Motor neuron (in vitro differentiated cells): ENCODE data around the gene SOHLH1. TPM values are rescaled to one million over a fixed set of nuclear protein-coding genes. Genes with fewer than 3 reads are reported as not detected.

ENCODE experiments used
- ATAC-seq, 8 experiments: fragments of 200-7000 bp; cut with Tn5 transposase; replicated peaks in 6 of 8; 2 replicates each; pipeline ENCODE4 v1.8.0; 2021; ENCODE audit warnings: mild to moderate bottlenecking in 8 of 8, moderate library complexity in 8 of 8
- H3K27ac ChIP-seq, 2 donors: fragments of 250-450 bp; sonication (Bioruptor Pico); 2 replicates each; pipeline ENCODE4 v1.9.0; 2021; ENCODE audit warnings: antibody characterized with exemption in 2 of 2, mild to moderate bottlenecking in 2 of 2, moderate library complexity in 1 of 2
- H3K4me1 ChIP-seq, 2 donors: fragments of 250-450 bp; sonication (Bioruptor Pico); replicated peaks in 1 of 2; 2 replicates each; pipeline ENCODE4 v1.6.1; 2021; ENCODE audit warnings: antibody characterized with exemption in 2 of 2, mild to moderate bottlenecking in 2 of 2, moderate library complexity in 1 of 2
- H3K4me3 ChIP-seq, 5 donors: fragments of 250-450 bp; sonication (Bioruptor Pico); 2 replicates each; pipeline ENCODE4 v1.9.0; 2021; ENCODE audit warnings: antibody characterized with exemption in 5 of 5, mild to moderate bottlenecking in 5 of 5, moderate library complexity in 4 of 5
- WGBS, 10 experiments: fragments of 450-650 bp; shearing (Covaris generic); methylation state at CpG; one replicate each; pipeline ENCODE4 v1.0.0; 2022; 5-methylcytosine and 5-hydroxymethylcytosine counted together
- in situ Hi-C, 9 experiments: fragments of 400-800 bp; cut with MboI; loops; one replicate each; pipeline ENCODE4 v1.15.0; 2021; ENCODE audit warnings: low sequenced_read_pairs in 9 of 9, low pct_unique_long_range_greater_than_20kb in 2 of 9; ENCODE audit not compliant: unreplicated experiment in 9 of 9
- total RNA-seq, 8 experiments: library from RNA; unstranded; fragments of 300-600 nt; gene quantifications; 2 replicates each; pipeline versions ENCODE4 v1.2.3 to v1.2.4, GENCODE V29; 2022

Gene SOHLH1
- total RNA-seq, 8 experiments from 2014 or later: 0.14 to 0.15 TPM; not detected in 6

DNA sequence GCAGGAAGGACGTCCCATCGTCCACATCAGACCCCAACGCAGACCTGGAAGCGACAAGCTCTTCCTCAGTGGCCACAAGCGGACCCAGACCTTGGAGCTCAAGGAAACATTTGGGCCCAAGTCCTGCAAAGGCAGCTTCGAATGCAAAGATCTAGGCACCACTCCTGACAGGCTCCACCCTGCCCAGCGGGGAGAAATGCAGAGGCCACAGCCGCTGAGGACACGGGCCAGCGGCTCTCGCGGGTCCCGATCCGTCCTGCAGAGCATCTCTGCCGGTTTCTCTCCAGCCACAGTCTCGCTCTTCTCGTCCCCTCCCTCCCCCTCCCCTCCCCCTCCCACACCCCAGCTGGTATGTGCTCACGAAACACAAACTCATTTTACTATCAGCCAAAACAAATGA, 4.9 kb downstream of the SOHLH1 start:
- Histone ChIP-seq H3K4me1 (peaks cover 0 to 2% of the 10 kb centered on the region in 2 donors), H3K27ac (no peak overlapping the region), H3K4me3 (no peak overlapping the region)
- 30 to 70% methylated on average over 2 to 7 of the region's 18 CpGs; no CpG with 5 or more reads in 8 of the 10 experiments for WGBS, 10 experiments
- peak in 2 of 8 experiments; percentile 33 to 71 for ATAC-seq
- in situ Hi-C loops: no loop called here

- Histone ChIP-seq H3K4me3 (no peak overlapping the region), H3K4me1 (peaks cover 0 to 2% of the 10 kb centered on the region in 2 donors), H3K27ac (no peak overlapping the region)
- no peak for ATAC-seq
- in situ Hi-C loops: no loop called here
- 13 to 80% methylated on average over 3 to 6 of the region's 11 CpGs; no CpG with 5 or more reads in 8 of the 10 experiments for WGBS, 10 experiments
These were observed 5.5 kb downstream of the SOHLH1 start for GRCh38 chr9:135693771-135694170.

DNA sequence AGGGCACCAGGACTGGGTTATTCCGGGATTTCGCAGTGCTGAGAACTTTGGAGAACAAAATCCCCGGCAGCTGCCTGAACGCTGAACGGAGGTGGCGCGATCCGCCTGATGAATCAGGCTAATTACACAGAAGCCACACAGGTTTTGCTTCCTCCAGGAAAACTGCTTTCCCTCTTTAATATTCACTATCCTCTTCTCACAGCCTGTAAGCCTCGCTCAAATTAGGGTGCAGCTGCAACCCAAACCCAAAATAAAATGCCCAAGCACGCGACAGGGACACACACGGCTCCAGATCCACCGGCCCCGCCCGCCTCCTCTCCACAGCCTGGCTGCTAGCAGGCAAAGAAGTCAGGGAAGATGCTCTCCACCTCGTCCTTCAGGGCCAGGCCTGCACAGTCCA, 6.0 kb downstream of the SOHLH1 start:
- 10 to 80% (median 49%) methylated on average over 2 to 9 of the region's 16 CpGs; no CpG with 5 or more reads in 5 of the 10 experiments for WGBS, 10 experiments
- in situ Hi-C loops: no loop called here
- Histone ChIP-seq H3K4me3 (no peak overlapping the region), H3K4me1 (peaks cover 0 to 2% of the 10 kb centered on the region in 2 donors), H3K27ac (no peak overlapping the region)
- ATAC-seq: no peak

- WGBS, 10 experiments: 40 to 100% (median 90%) methylated on average over 1 to 2 of the region's 11 CpGs; no CpG with 5 or more reads in 7 of the 10 experiments
- peak in 4 of 8 experiments; percentile 9 to 31 (median 18) for ATAC-seq
- H3K4me1 ChIP-seq: peaks cover 0 to 2% of the 10 kb centered on the region in 2 donors
These were observed 6.9 kb downstream of the SOHLH1 start for GRCh38 chr9:135692410-135692809.

DNA sequence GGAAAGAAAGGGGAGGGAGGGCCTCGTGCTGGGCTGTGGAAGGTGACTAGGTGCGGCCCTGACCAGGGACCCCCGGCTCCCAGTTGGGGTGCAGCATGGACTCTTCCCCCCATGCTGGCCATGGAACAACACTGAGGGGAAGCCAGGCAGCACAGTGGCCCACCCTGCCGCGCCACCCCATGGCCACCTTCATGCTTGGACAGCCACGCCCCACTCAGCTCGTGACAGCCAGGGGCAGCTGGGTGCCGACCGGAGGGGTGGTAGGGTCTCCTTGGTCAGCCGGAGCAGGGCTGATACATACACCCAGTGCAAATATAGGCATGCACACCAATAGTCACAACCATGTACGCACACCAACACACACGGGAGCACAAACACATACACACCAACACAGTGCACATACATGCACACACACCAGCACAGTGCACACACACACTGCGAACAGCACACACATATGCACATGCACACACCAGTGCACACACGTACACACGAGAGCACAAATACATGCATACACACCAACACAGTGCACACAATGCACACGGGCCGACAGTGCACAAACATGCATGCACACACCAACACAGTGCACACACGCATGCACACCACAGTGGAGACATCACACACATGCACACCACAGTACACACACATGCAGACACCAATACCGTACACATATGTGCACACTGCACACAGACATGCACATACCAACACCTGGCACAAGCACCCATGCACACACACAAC, 8.3 kb downstream of the SOHLH1 start:
- ATAC-seq: no peak

More at GRCh38 chr9:135692410-135692809, 6.9 kb downstream of the SOHLH1 start:
- Histone ChIP-seq H3K27ac (no peak overlapping the region), H3K4me3 (no peak overlapping the region)
- in situ Hi-C loops: no loop called here

DNA sequence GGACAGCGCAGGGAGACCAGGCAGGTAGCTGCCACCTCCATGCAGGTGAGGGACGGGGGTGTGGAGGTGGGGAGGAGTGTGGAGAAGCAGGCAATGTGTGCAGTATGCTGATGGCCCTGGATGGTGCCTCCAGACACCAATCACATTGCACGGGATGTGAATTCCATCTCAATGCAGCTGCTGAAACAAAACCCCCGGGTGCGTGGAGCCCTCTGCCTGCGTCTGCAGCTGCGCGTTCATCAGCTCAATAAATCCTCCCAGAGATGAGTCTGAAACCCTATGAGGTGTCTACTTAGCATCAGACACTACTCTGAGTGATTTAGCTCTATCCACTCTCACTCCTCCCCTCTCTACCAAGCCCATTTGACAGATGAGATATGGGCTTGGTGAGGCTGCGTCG, 10.3 kb downstream of the SOHLH1 start:
- WGBS, 10 experiments: 12 to 100% (median 80%) methylated on average over 1 to 5 of the region's 10 CpGs; no CpG with 5 or more reads in 4 of the 10 experiments

More for the DNA sequence above, 8.3 kb downstream of the SOHLH1 start:
- in situ Hi-C loops: no loop called here
- 0 to 84% (median 79%) methylated on average over 1 to 11 of the region's 19 CpGs; no CpG with 5 or more reads in 5 of the 10 experiments for WGBS, 10 experiments
- H3K4me3 ChIP-seq: no peak overlapping the region
- H3K4me1 ChIP-seq: peaks cover 0 to 2% of the 10 kb centered on the region in 2 donors
- H3K27ac ChIP-seq: no peak overlapping the region

DNA sequence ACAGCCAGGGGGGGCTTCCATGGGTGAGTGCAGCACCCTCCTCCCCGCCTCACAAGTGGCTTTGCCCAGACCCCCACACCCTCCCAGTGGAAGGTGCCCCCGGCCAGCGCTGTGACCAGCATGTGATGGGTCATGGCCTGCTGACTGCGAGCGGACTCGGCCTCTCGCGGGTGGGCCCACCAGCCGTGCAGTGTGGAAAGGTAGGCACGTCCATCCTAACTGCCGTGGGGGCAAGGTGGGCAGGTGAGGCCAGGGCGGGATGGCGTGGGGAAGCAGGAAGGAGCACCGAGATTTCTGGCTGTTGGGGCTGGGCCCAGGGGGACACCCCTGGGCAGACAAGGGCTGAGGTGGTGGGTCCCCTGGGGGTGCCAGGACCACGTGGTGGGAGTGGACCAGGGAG, 12.1 kb downstream of the SOHLH1 start:
- peaks cover 0 to 2% of the 10 kb centered on the region in 2 donors for H3K4me1 ChIP-seq
- no peak overlapping the region for H3K4me3 ChIP-seq
- in situ Hi-C loops: no loop called here
- no peak overlapping the region for H3K27ac ChIP-seq
- no peak for ATAC-seq
- 20% methylated on average over 1 of the region's 15 CpGs; no CpG with 5 or more reads in 9 of the 10 experiments for WGBS, 10 experiments

More for the DNA sequence above, 10.3 kb downstream of the SOHLH1 start:
- in situ Hi-C loops: no loop called here
- Histone ChIP-seq H3K4me3 (no peak overlapping the region), H3K4me1 (peaks cover 0 to 2% of the 10 kb centered on the region in 2 donors), H3K27ac (no peak overlapping the region)
- peak in 1 of 8 experiments; percentile 32 for ATAC-seq

GRCh38 chr9:135684691-135685090, 14.6 kb downstream of the SOHLH1 start:
- in situ Hi-C loops: no loop called here
- Histone ChIP-seq H3K4me3 (no peak overlapping the region), H3K4me1 (no peaks in the 10 kb centered on the region), H3K27ac (no peak overlapping the region)
- ATAC-seq: no peak
- WGBS, 10 experiments: 60 to 100% methylated on average over 2 to 4 of the region's 17 CpGs; no CpG with 5 or more reads in 8 of the 10 experiments

DNA sequence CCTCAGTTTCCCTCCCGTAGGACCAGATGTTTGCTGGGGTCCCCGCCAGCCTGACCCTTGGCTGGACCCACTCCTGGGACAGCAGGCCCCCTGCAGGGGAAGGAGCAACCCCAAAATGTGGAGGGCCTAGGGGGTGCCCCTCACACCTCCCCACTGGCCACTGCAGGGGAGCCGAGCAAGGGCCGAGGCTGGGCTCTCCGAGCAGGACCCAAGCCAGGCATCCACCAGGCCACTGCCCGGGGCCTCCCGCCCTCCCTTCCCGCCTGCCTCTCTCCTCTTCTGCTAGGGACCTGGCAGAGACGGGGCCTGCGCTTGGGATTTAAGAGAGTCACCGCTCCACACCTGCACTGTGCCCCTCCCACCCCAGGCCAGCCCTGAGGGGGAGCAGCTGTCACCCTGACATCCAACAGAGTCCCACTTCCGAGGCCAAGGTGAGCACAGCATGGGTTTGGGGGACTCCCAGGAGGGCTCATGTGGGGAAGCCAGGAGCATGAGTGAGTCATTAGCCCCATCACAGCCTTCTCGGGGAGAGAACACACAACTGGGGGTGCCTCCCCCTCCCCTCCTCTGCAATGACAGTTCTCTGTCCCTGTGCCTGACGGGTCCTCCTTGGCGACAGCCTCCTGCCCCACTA, 15.8 kb downstream of the SOHLH1 start:
- in situ Hi-C loops: no loop called here
- no peaks in the 10 kb centered on the region for H3K4me1 ChIP-seq
- WGBS, 10 experiments: 40 to 80% (median 67%) methylated on average over 1 to 2 of the region's 15 CpGs; no CpG with 5 or more reads in 7 of the 10 experiments
- H3K4me3 ChIP-seq: no peak overlapping the region
- ATAC-seq: no peak
- H3K27ac ChIP-seq: no peak overlapping the region

DNA sequence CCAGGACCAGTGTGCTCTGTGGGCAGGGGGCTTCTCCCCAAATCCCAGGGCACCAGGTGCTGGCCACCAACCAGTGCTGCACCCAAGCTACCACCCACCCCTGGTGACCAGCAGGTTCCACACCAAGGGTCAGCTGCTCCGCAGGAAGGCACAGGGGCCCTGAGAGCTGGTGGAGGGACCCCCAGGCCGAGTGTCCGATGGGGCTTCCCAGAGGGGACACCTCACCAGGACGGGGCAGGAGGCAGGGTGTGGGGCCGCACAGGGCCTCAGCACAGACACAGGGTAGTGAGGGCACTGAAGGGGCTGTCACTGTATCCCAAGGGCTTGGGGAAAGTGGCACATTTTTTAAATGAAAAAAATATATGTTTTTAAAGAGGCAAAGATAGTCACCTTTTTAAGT, 18.1 kb downstream of the SOHLH1 start:
- H3K4me3 ChIP-seq: no peak overlapping the region
- WGBS, 10 experiments: 40 to 69% methylated on average over 3 to 4 of the region's 5 CpGs; no CpG with 5 or more reads in 8 of the 10 experiments
- no peak for ATAC-seq
- H3K4me1 ChIP-seq: no peaks in the 10 kb centered on the region
- H3K27ac ChIP-seq: no peak overlapping the region
- in situ Hi-C loops: no loop called here

- WGBS, 10 experiments: 33 to 82% (median 74%) methylated on average over 3 to 7 of the region's 16 CpGs; no CpG with 5 or more reads in 5 of the 10 experiments
- Histone ChIP-seq H3K4me1 (no peaks in the 10 kb centered on the region), H3K27ac (no peak overlapping the region), H3K4me3 (no peak overlapping the region)
- in situ Hi-C loops: no loop called here
- ATAC-seq: peak in 5 of 8 experiments; percentile 40 to 73 (median 60)
These were observed 19.2 kb downstream of the SOHLH1 start for GRCh38 chr9:135680056-135680455.

GRCh38 chr9:135678236-135679017, 20.9 kb downstream of the SOHLH1 start:
- in situ Hi-C loops: no loop called here
- no peak overlapping the region for H3K27ac ChIP-seq
- ATAC-seq: no peak
- H3K4me1 ChIP-seq: no peaks in the 10 kb centered on the region
- H3K4me3 ChIP-seq: no peak overlapping the region
- 6 to 100% (median 93%) methylated on average over 1 to 6 of the region's 20 CpGs; no CpG with 5 or more reads in 5 of the 10 experiments for WGBS, 10 experiments
